GM19240 (cell line): ENCODE measurements around the gene HSDL2.
A peak's percentile ranks its signal among the peaks of the same experiment; 100 is the strongest.

Source experiments
- DNase-seq: peaks from one replicate; pipeline ENCODE4 v3.0.0; 2011; ENCODE audit warnings: low spot score; ENCODE audit not compliant: insufficient read length

The HSDL2 gene

GRCh38 chr9:112380102-112380824, at the start of gene HSDL2:
HSDL2 (plus strand) TSS chr9:112380108; CDS start chr9:112380164, 56 bp downstream.
- no peak for DNase-seq

- no peak for DNase-seq
Measured at GRCh38 chr9:112331674-112331952, 48.3 kb upstream of the HSDL2 start.

GRCh38 chr9:112332214-112332613, 47.7 kb upstream of the HSDL2 start:
- no peak for DNase-seq

GRCh38 chr9:112332674-112332976, 47.3 kb upstream of the HSDL2 start:
- no peak for DNase-seq

- DNase-seq: peak; percentile 26
Measured at GRCh38 chr9:112332977-112333638, 46.8 kb upstream of the HSDL2 start, which contains the start of gene PTBP3. PTBP3 (minus strand) TSS chr9:112333619; CDS start chr9:112297865, 35,754 bp downstream.

- DNase-seq: peak; percentile 76
Measured at GRCh38 chr9:112333639-112334431, 46.1 kb upstream of the HSDL2 start.

- DNase-seq: no peak
Measured at GRCh38 chr9:112334432-112334841, 45.5 kb upstream of the HSDL2 start.

GRCh38 chr9:112337547-112337946, 42.4 kb upstream of the HSDL2 start:
- no peak for DNase-seq

GRCh38 chr9:112338561-112338960, 41.3 kb upstream of the HSDL2 start:
- DNase-seq: no peak

GRCh38 chr9:112339886-112340285, 40.0 kb upstream of the HSDL2 start:
- no peak for DNase-seq

- DNase-seq: no peak
Measured at GRCh38 chr9:112341730-112342129, 38.2 kb upstream of the HSDL2 start.

- DNase-seq: peak; percentile 23
Measured at GRCh38 chr9:112348257-112349007, 31.5 kb upstream of the HSDL2 start.

GRCh38 chr9:112349008-112349333, 30.9 kb upstream of the HSDL2 start:
- no peak for DNase-seq

- DNase-seq: no peak
Measured at GRCh38 chr9:112351184-112351583, 28.7 kb upstream of the HSDL2 start.

- no peak for DNase-seq
Measured at GRCh38 chr9:112352209-112352608, 27.7 kb upstream of the HSDL2 start.

- DNase-seq: no peak
Measured at GRCh38 chr9:112354081-112354743, 25.7 kb upstream of the HSDL2 start.

GRCh38 chr9:112355427-112355897, 24.4 kb upstream of the HSDL2 start:
- DNase-seq: no peak

- no peak for DNase-seq
Measured at GRCh38 chr9:112360047-112360804, 19.7 kb upstream of the HSDL2 start.

GRCh38 chr9:112361601-112362000, 18.3 kb upstream of the HSDL2 start:
- DNase-seq: no peak

- no peak for DNase-seq
Measured at GRCh38 chr9:112364761-112365160, 15.1 kb upstream of the HSDL2 start.
